Fibroblast of villous mesenchyme (primary cell): ENCODE measurements around the gene OPALIN. TPM values are rescaled to one million over a fixed set of nuclear protein-coding genes. Genes with fewer than 3 reads are reported as not detected.

Source experiments
- DNase-seq: peaks from one replicate; pipeline ENCODE4 v3.0.0-alpha.2; 2010; ENCODE audit warnings: low read depth
- H3K4me3 ChIP-seq: 2 replicates; pipeline ENCODE4 v1.5.1; 2011; ENCODE audit warnings: low read depth, mild to moderate bottlenecking, low read length
- total RNA-seq: library from RNA; depleted of rRNA; stranded (reverse); fragments of >200 nt; gene quantifications from 2 replicates; pipeline ENCODE4 v1.2.3, GENCODE V29; 2012
- TF ChIP-seq, protein P1 (sequence below): IDR thresholded peaks from 2 replicates; pipeline ENCODE4 v1.5.1; 2012; ENCODE audit warnings: low read depth, mild to moderate bottlenecking, low read length; ENCODE audit not compliant: insufficient read depth

The OPALIN gene
- total RNA-seq, 1 donor = not detected

DNA sequence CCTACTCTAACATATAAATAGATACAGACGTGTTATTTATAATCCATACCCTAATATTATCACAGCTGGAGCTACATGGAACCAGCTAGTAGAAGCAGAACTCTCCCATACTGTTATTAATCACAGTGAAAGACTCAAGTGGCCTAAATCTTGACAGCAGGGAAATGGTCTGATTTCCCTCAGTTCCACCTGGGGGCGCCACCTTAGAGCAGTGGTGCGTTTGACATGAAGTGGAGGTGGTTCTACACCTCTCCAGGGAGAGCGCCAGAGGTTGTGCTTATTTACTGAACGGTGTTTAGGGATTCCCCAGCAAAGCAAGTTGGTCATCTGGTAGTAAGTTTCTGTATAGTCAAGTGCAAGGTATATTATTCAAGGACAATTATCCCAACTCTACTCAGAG lies 37.0 kb downstream of the OPALIN start:
- no peak overlapping the region for H3K4me3 ChIP-seq
- DNase-seq = no peak
- TF ChIP-seq, protein P1, sequence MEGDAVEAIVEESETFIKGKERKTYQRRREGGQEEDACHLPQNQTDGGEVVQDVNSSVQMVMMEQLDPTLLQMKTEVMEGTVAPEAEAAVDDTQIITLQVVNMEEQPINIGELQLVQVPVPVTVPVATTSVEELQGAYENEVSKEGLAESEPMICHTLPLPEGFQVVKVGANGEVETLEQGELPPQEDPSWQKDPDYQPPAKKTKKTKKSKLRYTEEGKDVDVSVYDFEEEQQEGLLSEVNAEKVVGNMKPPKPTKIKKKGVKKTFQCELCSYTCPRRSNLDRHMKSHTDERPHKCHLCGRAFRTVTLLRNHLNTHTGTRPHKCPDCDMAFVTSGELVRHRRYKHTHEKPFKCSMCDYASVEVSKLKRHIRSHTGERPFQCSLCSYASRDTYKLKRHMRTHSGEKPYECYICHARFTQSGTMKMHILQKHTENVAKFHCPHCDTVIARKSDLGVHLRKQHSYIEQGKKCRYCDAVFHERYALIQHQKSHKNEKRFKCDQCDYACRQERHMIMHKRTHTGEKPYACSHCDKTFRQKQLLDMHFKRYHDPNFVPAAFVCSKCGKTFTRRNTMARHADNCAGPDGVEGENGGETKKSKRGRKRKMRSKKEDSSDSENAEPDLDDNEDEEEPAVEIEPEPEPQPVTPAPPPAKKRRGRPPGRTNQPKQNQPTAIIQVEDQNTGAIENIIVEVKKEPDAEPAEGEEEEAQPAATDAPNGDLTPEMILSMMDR = no peak

DNA sequence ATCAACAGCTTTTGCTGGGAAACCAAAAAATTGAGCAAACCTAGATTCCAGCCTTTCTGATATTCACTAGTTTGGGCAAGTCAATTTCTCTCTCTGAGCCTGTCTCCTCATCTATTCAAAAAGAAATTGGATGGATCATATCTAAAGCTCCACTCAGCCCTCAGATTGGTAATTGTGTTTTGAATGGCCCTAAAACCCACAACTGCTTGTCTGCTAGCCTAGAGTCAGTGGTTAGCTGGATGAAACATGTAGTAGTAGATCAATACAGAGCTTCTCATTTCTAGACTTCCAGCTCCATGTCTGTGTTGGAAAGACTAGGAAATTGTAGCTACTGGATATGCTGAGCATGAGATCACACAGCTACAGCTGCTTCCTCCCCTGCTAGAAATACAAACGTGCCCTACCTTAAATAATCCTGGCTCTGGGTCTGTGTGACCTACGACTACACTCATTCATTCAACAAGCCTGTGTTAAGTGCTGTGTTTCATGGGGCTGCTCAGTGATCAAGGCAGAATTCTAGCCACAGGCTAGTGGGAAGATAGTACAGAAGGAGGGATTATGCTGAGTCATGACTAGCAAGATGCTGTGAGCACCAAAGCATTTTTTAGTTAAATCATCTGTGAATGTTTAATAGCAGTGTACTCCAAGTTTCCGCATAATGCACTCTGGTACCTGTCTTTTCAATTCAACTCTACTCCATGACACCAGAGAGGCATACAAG lies 38.9 kb downstream of the OPALIN start:
- peak; percentile 5 for DNase-seq
- no peak overlapping the region for H3K4me3 ChIP-seq
- TF ChIP-seq, protein P1 = no peak

DNA sequence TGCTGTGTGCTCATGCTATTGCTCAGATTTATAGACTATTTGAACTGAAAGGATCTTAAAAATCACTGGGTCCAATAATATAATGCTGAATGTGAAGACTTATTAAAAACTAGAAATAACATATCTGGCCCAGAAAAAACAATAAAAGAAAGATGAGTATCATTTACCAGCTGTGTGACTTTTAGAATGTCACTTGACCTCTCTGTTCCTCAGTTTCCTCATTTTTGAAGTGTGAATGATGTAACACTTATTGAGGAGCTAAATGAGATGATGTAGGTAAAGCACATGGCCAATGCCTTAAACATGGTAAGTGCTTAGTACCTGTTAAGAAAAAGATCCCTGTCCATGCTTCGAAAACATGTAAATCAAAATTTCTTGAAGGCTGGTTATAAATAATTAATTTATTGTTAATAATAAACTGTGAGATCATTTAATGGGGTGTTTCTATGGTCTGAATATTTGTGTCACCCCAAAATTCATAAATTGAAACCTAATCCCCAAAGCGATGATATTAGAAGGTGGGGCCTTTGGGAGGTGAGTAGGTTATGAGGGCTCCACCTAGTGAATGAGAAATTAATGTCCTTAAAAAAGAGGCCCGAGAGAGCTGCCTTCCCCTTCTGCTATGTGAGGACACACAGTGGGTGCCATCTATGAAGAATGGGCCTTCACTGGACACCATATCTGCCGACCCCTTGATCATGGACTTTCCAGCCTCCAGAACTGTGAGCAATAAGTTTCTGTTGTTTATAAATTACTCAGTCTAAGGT lies 41.6 kb downstream of the OPALIN start:
- TF ChIP-seq, protein P1 = no peak
- DNase-seq = no peak
- no peak overlapping the region for H3K4me3 ChIP-seq

DNA sequence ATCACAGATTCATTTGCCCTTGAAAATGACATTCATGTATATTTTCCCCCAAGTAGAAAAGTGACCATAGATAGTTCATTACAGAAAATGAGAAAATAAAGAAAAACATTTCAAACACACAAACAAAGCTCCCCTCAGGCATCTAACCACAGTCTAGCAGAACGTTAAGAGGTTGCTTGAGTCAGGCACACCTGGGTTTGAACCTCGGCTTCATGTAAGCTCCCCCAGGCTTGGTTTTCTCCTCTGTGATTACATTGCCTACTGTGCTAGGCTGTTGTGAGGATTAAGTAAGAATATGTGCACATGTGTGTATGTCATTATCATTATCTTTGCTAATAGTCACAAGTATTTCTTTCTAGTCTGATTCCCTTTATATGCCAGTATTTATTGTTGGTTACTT lies 45.5 kb downstream of the OPALIN start:
- DNase-seq = no peak
- TF ChIP-seq, protein P1 = no peak
- H3K4me3 ChIP-seq = no peak overlapping the region

DNA sequence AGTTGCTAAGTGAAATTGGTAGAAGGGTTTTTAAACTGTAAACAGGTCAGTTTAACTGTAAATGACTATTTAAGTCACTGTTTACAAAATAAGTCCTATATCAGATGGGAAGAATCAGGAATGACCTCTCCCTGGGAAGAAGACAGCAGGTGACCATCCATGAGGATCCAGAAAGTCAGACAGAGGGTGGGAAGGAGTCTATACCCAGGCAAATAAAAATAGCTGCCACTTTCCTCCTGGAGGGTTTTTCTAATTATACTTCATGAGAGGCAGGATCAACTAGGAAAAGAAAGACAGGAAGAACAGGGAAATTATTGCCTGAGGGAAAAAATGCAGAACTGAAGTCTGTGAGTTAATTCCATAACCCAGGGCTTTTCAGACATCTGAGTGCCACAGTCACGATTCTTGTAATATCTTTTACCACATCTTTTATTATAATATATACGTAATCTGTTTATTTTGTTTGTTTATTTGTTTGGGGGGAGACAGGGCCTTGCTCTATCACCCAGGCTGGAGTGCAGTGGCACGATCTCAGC lies 47.6 kb downstream of the OPALIN start:
- H3K4me3 ChIP-seq = no peak overlapping the region
- DNase-seq = no peak
- TF ChIP-seq, protein P1 = no peak

DNA sequence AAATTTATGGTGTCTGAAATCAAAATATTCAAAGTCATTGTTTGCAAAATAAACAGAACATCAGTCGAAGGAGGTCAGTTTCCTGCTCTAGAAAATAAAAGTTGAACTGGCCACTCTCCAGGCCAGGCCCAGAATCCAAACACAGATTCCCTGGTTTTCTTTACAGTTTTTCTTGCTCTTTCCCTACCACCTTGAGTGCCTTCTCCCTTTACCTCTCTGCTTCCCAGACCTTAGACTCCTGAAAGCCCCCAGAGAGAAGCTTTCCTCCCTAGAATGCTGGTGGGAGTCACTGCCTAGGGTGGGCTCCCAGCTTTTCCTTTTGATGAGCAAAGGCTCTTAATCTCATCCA lies 48.5 kb downstream of the OPALIN start:
- no peak overlapping the region for H3K4me3 ChIP-seq
- DNase-seq = no peak
- TF ChIP-seq, protein P1 = no peak
